GM18858 (cell line): ENCODE results near the gene EPC2.
A peak's percentile ranks its signal among the peaks of the same experiment; 100 is the strongest.

Experiments
- ATAC-seq: cut with Tn5 transposase; IDR thresholded peaks from one replicate; pipeline ENCODE4 v1.9.1; 2021; ENCODE audit not compliant: unreplicated experiment

EPC2 gene

GRCh38 chr2:148794558-148794957, 150.0 kb downstream of the EPC2 start:
- no peak for ATAC-seq

- ATAC-seq, result no peak
Observed at GRCh38 chr2:148796735-148797512, 152.4 kb downstream of the EPC2 start.

GRCh38 chr2:148802448-148803220, 158.1 kb downstream of the EPC2 start:
- ATAC-seq, result no peak

- no peak for ATAC-seq
Observed at GRCh38 chr2:148810081-148810480, 165.5 kb downstream of the EPC2 start.

DNA sequence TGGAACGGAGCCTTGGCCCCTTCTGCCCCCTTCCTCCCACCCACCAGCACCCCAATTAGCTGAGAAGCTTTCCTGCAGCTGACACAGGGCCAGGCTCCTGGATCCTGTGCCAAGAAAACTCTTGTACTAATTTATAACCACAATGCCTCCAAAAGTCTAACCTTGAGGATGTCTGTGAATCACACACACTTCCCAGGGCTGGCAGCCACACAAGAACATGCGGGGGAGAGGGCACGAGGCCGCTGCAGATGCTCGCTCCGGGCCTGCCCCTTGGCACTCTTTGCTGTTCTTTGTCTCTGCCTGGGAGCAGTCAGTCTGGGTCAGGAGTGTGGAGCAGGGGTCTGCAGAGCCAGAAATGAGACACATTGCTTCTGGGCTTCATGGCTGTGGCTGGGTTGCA, 167.8 kb downstream of the EPC2 start:
- no peak for ATAC-seq

DNA sequence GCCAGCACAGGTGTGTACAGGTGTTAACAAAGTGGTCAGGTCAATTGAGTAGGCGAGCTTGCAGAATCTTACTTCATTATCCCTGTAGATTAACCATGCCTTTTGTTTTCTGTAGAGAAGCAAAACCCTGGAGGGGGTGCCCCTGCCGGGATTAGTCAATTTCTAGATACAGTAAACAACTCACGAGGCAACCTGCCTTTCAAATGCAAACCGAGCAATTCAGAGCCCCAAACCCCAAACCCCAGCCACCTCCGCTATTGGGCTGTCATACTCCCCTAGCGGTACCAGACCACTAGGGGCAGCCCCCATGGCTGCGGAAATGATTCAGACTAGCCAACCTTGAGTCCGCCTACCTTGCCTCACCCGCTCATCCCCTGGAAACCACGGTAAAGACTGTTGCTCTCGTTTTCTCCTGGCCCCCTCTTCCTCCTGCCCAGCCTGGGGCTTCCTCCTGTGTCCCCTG, 169.1 kb downstream of the EPC2 start:
- peak; percentile 98 for ATAC-seq

- no peak for ATAC-seq
Observed at GRCh38 chr2:148814143-148814859, 169.8 kb downstream of the EPC2 start.

DNA sequence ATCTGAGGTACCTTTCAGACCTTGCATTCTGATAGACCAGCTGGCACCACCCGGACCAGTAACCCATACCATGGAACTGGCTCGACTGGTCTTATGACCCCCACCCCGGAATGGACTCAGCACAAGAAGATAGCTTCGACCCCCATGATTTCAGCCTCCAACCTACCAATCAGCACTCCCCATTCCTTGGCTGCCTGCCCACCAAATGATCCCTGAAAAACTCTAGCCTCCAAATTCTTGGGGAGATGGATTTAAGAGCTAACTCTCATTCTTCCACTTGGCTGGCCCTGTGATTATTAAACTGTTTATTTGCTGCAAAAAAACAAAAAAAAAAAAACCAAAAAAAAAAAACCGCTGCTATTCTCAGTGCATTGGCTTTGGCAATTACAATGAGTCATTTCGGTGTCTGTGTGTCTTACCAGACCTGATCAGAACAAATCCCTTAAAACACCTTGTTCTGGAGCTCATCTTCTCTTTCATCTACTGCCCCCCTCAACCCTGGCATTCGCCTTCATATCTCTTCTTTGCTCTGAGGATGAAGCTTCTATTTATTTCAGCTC, 170.4 kb downstream of the EPC2 start:
- ATAC-seq, result no peak

DNA sequence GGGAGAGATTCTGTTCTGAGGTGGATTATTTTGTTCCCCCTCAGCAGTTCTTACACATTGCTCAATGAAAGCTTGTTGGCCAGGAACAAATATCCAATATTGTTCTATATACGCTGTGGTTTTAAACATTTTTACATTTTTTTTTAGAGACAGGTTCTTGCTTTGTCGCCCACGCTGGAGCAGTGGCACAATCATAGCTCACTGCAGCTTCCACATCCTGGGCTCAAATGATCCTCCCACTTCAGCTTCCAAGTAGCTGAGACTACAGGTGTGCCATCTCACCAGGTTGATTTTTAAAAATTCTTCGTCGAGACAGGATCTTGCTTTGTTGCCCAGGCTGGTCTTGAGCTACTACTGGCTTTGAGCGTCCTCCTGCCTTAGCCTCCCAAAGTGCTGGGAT, 171.6 kb downstream of the EPC2 start:
- no peak for ATAC-seq

GRCh38 chr2:148817210-148817708, 172.7 kb downstream of the EPC2 start:
- no peak for ATAC-seq

DNA sequence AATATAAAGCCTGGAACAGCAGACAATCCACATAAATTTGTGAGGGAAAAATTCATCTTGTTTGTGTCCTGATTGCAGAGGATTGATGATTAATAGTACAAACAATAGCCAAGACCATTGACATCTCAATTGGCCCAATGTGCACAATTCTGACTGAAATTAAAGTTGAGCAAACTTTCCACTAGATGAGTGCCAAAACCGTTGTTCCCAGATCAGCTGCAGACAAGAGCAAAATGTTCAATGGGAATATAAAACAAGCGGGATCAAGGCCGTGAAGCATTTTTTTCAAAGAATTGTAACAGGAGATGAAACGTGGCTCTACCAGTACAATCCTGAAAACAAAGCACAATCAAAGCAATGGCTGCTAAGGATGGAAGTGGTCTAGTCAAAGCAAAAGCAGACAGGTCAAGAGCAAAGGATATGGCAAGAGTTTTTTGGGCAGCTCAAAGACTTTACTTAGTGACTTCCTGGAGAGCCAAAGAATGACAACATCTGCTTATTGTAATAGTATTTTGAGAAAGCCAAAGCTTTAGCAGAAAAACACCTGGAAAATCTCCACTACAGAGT, 174.6 kb downstream of the EPC2 start:
- ATAC-seq, result no peak

DNA sequence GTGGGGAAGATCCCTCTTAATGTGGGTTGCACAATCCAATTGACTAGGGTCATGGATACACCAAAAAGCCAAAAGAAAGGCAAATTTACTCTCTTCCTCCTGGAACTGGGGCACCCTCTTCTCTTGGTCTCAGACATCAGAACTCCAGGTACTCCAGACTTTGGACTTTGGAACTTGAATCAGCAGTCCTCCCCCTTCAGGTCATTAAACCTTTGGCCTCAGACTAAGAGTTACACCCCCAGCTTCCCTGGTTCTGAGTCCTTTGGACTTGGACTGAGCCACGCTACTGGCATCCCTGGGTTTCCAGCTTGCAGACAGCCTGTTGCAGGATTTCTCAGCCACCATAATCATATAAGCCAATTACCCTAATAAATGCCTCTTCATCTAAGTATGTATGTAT, 179.6 kb downstream of the EPC2 start:
- ATAC-seq, result no peak

DNA sequence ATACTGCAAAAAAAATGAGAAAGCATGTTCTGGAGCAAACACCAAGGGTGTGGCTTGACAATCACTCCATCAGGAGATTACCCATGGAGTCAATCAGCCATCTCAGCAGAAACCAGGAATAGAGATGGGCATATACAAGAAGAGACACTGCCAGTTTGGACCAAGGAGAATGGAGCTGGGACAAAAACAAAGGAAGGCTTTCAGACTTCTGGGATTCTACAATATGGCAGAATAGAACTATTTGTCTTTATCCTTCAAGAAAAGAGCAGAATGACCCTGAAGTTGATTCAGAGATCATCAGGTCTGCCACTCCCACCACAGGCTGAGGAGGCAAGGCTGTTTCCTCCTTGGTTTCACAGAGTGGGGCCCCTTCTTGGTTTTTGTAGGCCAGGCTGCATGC, 182.2 kb downstream of the EPC2 start:
- ATAC-seq, result no peak

GRCh38 chr2:148828941-148829340, 184.4 kb downstream of the EPC2 start:
- no peak for ATAC-seq

DNA sequence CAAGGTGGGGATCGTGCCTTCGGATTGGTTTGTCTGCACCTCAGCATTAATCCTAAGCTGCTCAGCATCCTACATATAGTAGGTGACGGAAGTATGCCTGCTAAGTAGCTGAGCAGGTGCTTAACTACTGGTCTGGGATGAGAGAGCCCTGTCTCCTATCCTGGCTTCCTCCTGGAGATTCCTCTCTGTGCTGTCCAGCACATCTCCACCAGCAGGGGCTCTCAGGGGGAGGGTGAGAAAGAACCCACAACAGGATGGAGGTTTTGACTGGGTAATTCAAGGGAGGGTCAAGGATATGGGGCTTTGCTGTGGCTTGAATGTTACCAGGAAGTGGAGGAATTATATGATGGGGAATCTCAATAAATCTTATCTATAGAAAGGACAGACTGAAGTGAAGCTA, 185.1 kb downstream of the EPC2 start:
- ATAC-seq, result no peak

- ATAC-seq, result no peak
Observed at GRCh38 chr2:148832637-148833036, 188.1 kb downstream of the EPC2 start.
